ENCODE results near the gene KRR1.
"Not testable (repeated sequence)": the region's sequence is repeated elsewhere in the genome, so short reads cannot be mapped to it uniquely, and the experiment has no call there.

Gene KRR1

GRCh38 chr12:75460204-75460603 is 51.2 kb downstream of the KRR1 start:
- no peaks in the 10 kb centered on the region for H3K9me2 ChIP-seq (replicated peaks; ENCODE audit: insufficient read depth, low read length)
- no peak overlapping the region for H3K4me2 ChIP-seq (ENCODE audit: low read depth, low read length, poor library complexity, severe bottlenecking)
- no peak overlapping the region for H3K4me3 ChIP-seq (ENCODE audit: insufficient read depth, low read length, poor library complexity, severe bottlenecking)
- no peaks in the 10 kb centered on the region for H3K79me2 ChIP-seq (ENCODE audit: insufficient read depth, low read length)
- no peaks in the 10 kb centered on the region for H3F3A ChIP-seq (ENCODE audit: insufficient read depth)
- no peaks in the 10 kb centered on the region for H3K36me3 ChIP-seq (ENCODE audit: low read length)
- no peak for TF ChIP-seq CTCF (IDR thresholded peaks at IDR 0.05; ENCODE audit: insufficient read depth, low read length, poor library complexity, severe bottlenecking)
- TF ChIP-seq EZH2phosphoT487 (conservative IDR thresholded peaks at IDR 0.05; ENCODE audit: low read length), result no peak
- no peaks in the 10 kb centered on the region for H4K20me1 ChIP-seq (ENCODE audit: low read depth, low read length)
- no peak overlapping the region for H2AFZ ChIP-seq (ENCODE audit: low read depth, low read length, severe bottlenecking)
- no peak overlapping the region for H3K27ac ChIP-seq (ENCODE audit: low read depth, low read length)
- H3K27me3 ChIP-seq (ENCODE audit: low read length), result no peaks in the 10 kb centered on the region
- H3K9me3 ChIP-seq (ENCODE audit: insufficient read depth, low read length), result no peaks in the 10 kb centered on the region
- no peak overlapping the region for H3K9ac ChIP-seq (ENCODE audit: low read length)

- H3K9me2 ChIP-seq (replicated peaks; ENCODE audit: insufficient read depth, low read length), result no peaks in the 10 kb centered on the region
- no peak overlapping the region for H3K4me3 ChIP-seq (ENCODE audit: insufficient read depth, low read length, poor library complexity, severe bottlenecking)
- no peak overlapping the region for H3K9ac ChIP-seq (ENCODE audit: low read length)
- H3K9me3 ChIP-seq (ENCODE audit: insufficient read depth, low read length), result no peaks in the 10 kb centered on the region
- no peaks in the 10 kb centered on the region for H4K20me1 ChIP-seq (ENCODE audit: low read depth, low read length)
- no peak overlapping the region for H2AFZ ChIP-seq (ENCODE audit: low read depth, low read length, severe bottlenecking)
- H3K4me2 ChIP-seq (ENCODE audit: low read depth, low read length, poor library complexity, severe bottlenecking), result no peak overlapping the region
- H3K36me3 ChIP-seq (ENCODE audit: low read length), result no peaks in the 10 kb centered on the region
- no peaks in the 10 kb centered on the region for H3F3A ChIP-seq (ENCODE audit: insufficient read depth)
- H3K79me2 ChIP-seq (ENCODE audit: insufficient read depth, low read length), result no peaks in the 10 kb centered on the region
- no peaks in the 10 kb centered on the region for H3K27me3 ChIP-seq (ENCODE audit: low read length)
- H3K27ac ChIP-seq (ENCODE audit: low read depth, low read length), result no peak overlapping the region
- TF ChIP-seq CTCF (IDR thresholded peaks at IDR 0.05; ENCODE audit: insufficient read depth, low read length, poor library complexity, severe bottlenecking), result no peak
- no peak for TF ChIP-seq EZH2phosphoT487 (conservative IDR thresholded peaks at IDR 0.05; ENCODE audit: low read length)
These were observed 51.7 kb downstream of the KRR1 start for GRCh38 chr12:75459755-75460154.

GRCh38 chr12:75457866-75458265 is 53.5 kb downstream of the KRR1 start:
- H3K9me3 ChIP-seq (ENCODE audit: insufficient read depth, low read length); H3K9ac ChIP-seq (ENCODE audit: low read length); H3K27ac ChIP-seq (ENCODE audit: low read depth, low read length); H3K36me3 ChIP-seq (ENCODE audit: low read length); H3F3A ChIP-seq (ENCODE audit: insufficient read depth); H3K79me2 ChIP-seq (ENCODE audit: insufficient read depth, low read length); H3K4me2 ChIP-seq (ENCODE audit: low read depth, low read length, poor library complexity, severe bottlenecking); H3K4me3 ChIP-seq (ENCODE audit: insufficient read depth, low read length, poor library complexity, severe bottlenecking); H2AFZ ChIP-seq (ENCODE audit: low read depth, low read length, severe bottlenecking); H3K27me3 ChIP-seq (ENCODE audit: low read length); H3K9me2 ChIP-seq (replicated peaks; ENCODE audit: insufficient read depth, low read length); H4K20me1 ChIP-seq (ENCODE audit: low read depth, low read length): not testable (repeated sequence)

- Histone ChIP-seq H3K9me2 (replicated peaks; ENCODE audit: insufficient read depth, low read length) (no peaks in the 10 kb centered on the region), H3K79me2 (ENCODE audit: insufficient read depth, low read length) (no peaks in the 10 kb centered on the region), H3K9me3 (ENCODE audit: insufficient read depth, low read length) (no peaks in the 10 kb centered on the region), H2AFZ (ENCODE audit: low read depth, low read length, severe bottlenecking) (no peak overlapping the region), H3F3A (ENCODE audit: insufficient read depth) (no peaks in the 10 kb centered on the region), H3K9ac (ENCODE audit: low read length) (no peak overlapping the region), H4K20me1 (ENCODE audit: low read depth, low read length) (no peaks in the 10 kb centered on the region), H3K4me2 (ENCODE audit: low read depth, low read length, poor library complexity, severe bottlenecking) (no peak overlapping the region), H3K36me3 (ENCODE audit: low read length) (no peaks in the 10 kb centered on the region), H3K4me3 (ENCODE audit: insufficient read depth, low read length, poor library complexity, severe bottlenecking) (no peak overlapping the region), H3K27ac (ENCODE audit: low read depth, low read length) (no peak overlapping the region), H3K27me3 (ENCODE audit: low read length) (no peaks in the 10 kb centered on the region)
- TF ChIP-seq CTCF (IDR thresholded peaks at IDR 0.05; ENCODE audit: insufficient read depth, low read length, poor library complexity, severe bottlenecking) (no peak), EZH2phosphoT487 (conservative IDR thresholded peaks at IDR 0.05; ENCODE audit: low read length) (no peak)
These were observed 54.2 kb downstream of the KRR1 start for GRCh38 chr12:75457191-75457590.

All from SU-DHL-6 (cell line).